B cell (primary cell): ENCODE data around the gene TCHHL1. TPM values are rescaled to one million over a fixed set of nuclear protein-coding genes. Genes with fewer than 3 reads are reported as not detected.

Source experiments
- ATAC-seq: fragments of 200-7000 bp; cut with Tn5 transposase; one replicate; pipeline ENCODE4 v1.10.0; 2021; ENCODE audit warnings: low read depth, mild to moderate bottlenecking, moderate number of reproducible peaks, moderate library complexity
- CTCF ChIA-PET: fragments of 350-600 bp; sonication (Branson Sonifier 250); formaldehyde crosslinking; loops from one replicate; lab custom pipeline; 2021; ENCODE audit warnings: antibody characterized with exemption, inconsistent platforms; lab: Charles Lee
- POLR2A ChIA-PET: fragments of 350-600 bp; sonication (Branson Sonifier 250); formaldehyde crosslinking; loops from one replicate; lab custom pipeline; 2021; ENCODE audit warnings: antibody characterized with exemption; lab: Charles Lee
- DNase-seq: peaks from one replicate; pipeline ENCODE4 v3.0.0; 2013
- H2AFZ ChIP-seq: 2 replicates; pipeline ENCODE4 v1.6.1; 2012; ENCODE audit warnings: mild to moderate bottlenecking, low read depth, low read length; ENCODE audit not compliant: insufficient read depth, poor library complexity, severe bottlenecking
- H3K27ac ChIP-seq, 2 donors: 1 replicate in 1 of 2; 2 replicates in 1 of 2; pipeline ENCODE4 v1.5.1; 2012 to 2013; ENCODE audit warnings: low read length in 2 of 2, mild to moderate bottlenecking in 2 of 2, moderate library complexity in 1 of 2
- H3K27me3 ChIP-seq, 4 experiments: fragments of 200-600 bp in 1 of 4; sonication (generic) in 1 of 4; replicated peaks in 1 of 4; 1 replicate in 2 of 4; 2 replicates in 2 of 4; pipeline versions ENCODE4 v1.6.1 to v1.7.0; 2013 to 2016; ENCODE audit warnings: low read length in 3 of 4, mild to moderate bottlenecking in 2 of 4, mixed read lengths in 1 of 4, moderate library complexity in 1 of 4; ENCODE audit not compliant: insufficient read depth in 4 of 4, control insufficient read depth in 3 of 4; ENCODE audit errors: control extremely low read depth in 1 of 4
- H3K36me3 ChIP-seq, 2 experiments: replicated peaks in 1 of 2; 1 replicate in 1 of 2; 2 replicates in 1 of 2; pipeline versions ENCODE4 v1.6.1 to v1.7.1; 2013; ENCODE audit warnings: low read length in 1 of 2; ENCODE audit not compliant: insufficient read depth in 2 of 2, control insufficient read depth in 1 of 2; ENCODE audit errors: control extremely low read depth in 1 of 2, extremely low read depth in 1 of 2
- H3K4me1 ChIP-seq, 2 donors: fragments of 200-600 bp in 1 of 2; sonication (generic) in 1 of 2; 1 replicate in 1 of 2; 2 replicates in 1 of 2; pipeline versions ENCODE4 v1.5.1 to v1.6.1; 2013 to 2017; ENCODE audit warnings: low read length in 2 of 2; ENCODE audit not compliant: control insufficient read depth in 2 of 2, insufficient read depth in 2 of 2
- H3K4me2 ChIP-seq: replicated peaks from 2 replicates; pipeline ENCODE3; 2012; ENCODE audit warnings: mild to moderate bottlenecking, low read depth, low read length; ENCODE audit not compliant: poor library complexity, severe bottlenecking
- H3K4me3 ChIP-seq, 5 experiments: fragments of 200-600 bp in 1 of 5; sonication (generic) in 1 of 5; 1 replicate in 3 of 5; 2 replicates in 2 of 5; pipeline versions ENCODE4 v1.5.1 to v1.7.0; 2011 to 2016; ENCODE audit warnings: low read length in 4 of 5, mild to moderate bottlenecking in 4 of 5, low read depth in 2 of 5, control low read depth in 1 of 5, moderate library complexity in 1 of 5; ENCODE audit not compliant: insufficient read depth in 1 of 5; ENCODE audit errors: control extremely low read depth in 1 of 5, extremely low read depth in 1 of 5
- H3K79me2 ChIP-seq: fragments of 200-600 bp; sonication (generic); one replicate; pipeline ENCODE4 v1.6.0; 2016; ENCODE audit warnings: low read length; ENCODE audit not compliant: control insufficient read depth, insufficient read depth
- H3K9ac ChIP-seq: fragments of 200-600 bp; sonication (generic); 2 replicates; pipeline ENCODE4 v1.6.1; 2017; ENCODE audit warnings: mild to moderate bottlenecking, low read length, moderate library complexity
- H3K9me3 ChIP-seq, 3 donors: one replicate each; pipeline versions ENCODE4 v1.6.1 to v1.7.1; 2013; ENCODE audit warnings: low read length in 2 of 3; ENCODE audit not compliant: control insufficient read depth in 2 of 3, insufficient read depth in 1 of 3; ENCODE audit errors: control extremely low read depth in 1 of 3
- H4K20me1 ChIP-seq: 2 replicates; pipeline ENCODE4 v1.6.0; 2012; ENCODE audit warnings: mild to moderate bottlenecking, low read length; ENCODE audit not compliant: insufficient read depth, control insufficient read depth, poor library complexity, severe bottlenecking
- H3K27ac Mint-ChIP-seq: one replicate; pipeline ENCODE4 v1.8.0; 2021; ENCODE audit warnings: mixed read lengths
- H3K27me3 Mint-ChIP-seq: one replicate; pipeline ENCODE4 v1.8.0; 2021; ENCODE audit warnings: mixed read lengths
- H3K4me1 Mint-ChIP-seq: one replicate; pipeline ENCODE4 v1.8.0; 2021; ENCODE audit warnings: mixed read lengths
- H3K4me3 Mint-ChIP-seq: one replicate; pipeline ENCODE4 v1.8.0; 2021; ENCODE audit warnings: mixed read lengths
- H3K9me3 Mint-ChIP-seq: one replicate; pipeline ENCODE4 v1.8.0; 2022; ENCODE audit warnings: mixed read lengths; ENCODE audit not compliant: insufficient read depth
- CTCF ChIP-seq: fragments of 200-600 bp; IDR thresholded peaks from one replicate; pipeline ENCODE4 v1.8.0; 2022; ENCODE audit warnings: antibody characterized with exemption, mild to moderate bottlenecking
- EZH2 ChIP-seq: IDR thresholded peaks from 2 replicates; pipeline ENCODE4 v1.6.1; 2012; ENCODE audit warnings: borderline replicate concordance, low read depth, mild to moderate bottlenecking, moderate library complexity, low read length; ENCODE audit not compliant: insufficient read depth, poor library complexity, severe bottlenecking
- intact Hi-C: fragments of 100-400 bp; cut with micrococcal nuclease; formaldehyde crosslinking; loops from one replicate; pipeline ENCODE4 v1.10.0; 2022
- polyA plus RNA-seq: library from polyadenylated mRNA; depleted of rRNA; stranded (reverse); fragments of >200 nt; gene quantifications from 2 replicates; pipeline ENCODE4 v1.2.3, GENCODE V29; 2012
- total RNA-seq, 2 donors: library from RNA; stranded (reverse); fragments of 120-200 nt in 1 of 2; gene quantifications; 1 replicate in 1 of 2; 2 replicates in 1 of 2; pipeline versions ENCODE4 v1.2.3 to v1.2.4, GENCODE V29; 2013 to 2022

The TCHHL1 gene
- total and polyA plus RNA-seq, 2 donors (not counting 1 experiment from before 2014, with no cell fraction given): not detected

- intact Hi-C loops: no loop called here
- Histone ChIP-seq H2AFZ (no peak overlapping the region), H4K20me1 (no peaks in the 10 kb centered on the region), H3K4me3 (no peak overlapping the region), H3K4me1 (no peaks in the 10 kb centered on the region), H3K27me3 (peaks cover 0 to 12% (median 7%) of the 10 kb centered on the region in 4 experiments), H3K4me2 (no peak overlapping the region), H3K9ac (no peak overlapping the region), H3K9me3 (no peaks in the 10 kb centered on the region), H3K27ac (no peak overlapping the region), H3K79me2 (no peaks in the 10 kb centered on the region), H3K36me3 (no peaks in the 10 kb centered on the region)
- TF ChIP-seq CTCF (no peak), EZH2 (no peak)
- ATAC-seq: no peak
- H3K4me3 Mint-ChIP-seq: no peak overlapping the region
- no peak for DNase-seq
- H3K9me3 Mint-ChIP-seq: no peaks in the 10 kb centered on the region
- POLR2A ChIA-PET: no interaction called here
- H3K27ac Mint-ChIP-seq: no peak overlapping the region
- no peaks in the 10 kb centered on the region for H3K4me1 Mint-ChIP-seq
- CTCF ChIA-PET: interaction anchor here (1.7 kb wide), 1 partner anchor 14 kb away, joined by 5 read pairs; no protein-coding TSS in a partner anchor
- H3K27me3 Mint-ChIP-seq: peaks cover 46% of the 10 kb centered on the region
Measured at GRCh38 chr1:152067150-152067549, 21.7 kb downstream of the TCHHL1 start.

- DNase-seq: no peak
- H3K27ac ChIP-seq: no peak overlapping the region
- no peak overlapping the region for H3K4me3 Mint-ChIP-seq
- H3K27me3 Mint-ChIP-seq: peaks cover 27% of the 10 kb centered on the region
- H3K4me3 ChIP-seq: no peak overlapping the region
- no peaks in the 10 kb centered on the region for H3K4me1 ChIP-seq
- intact Hi-C loops: no loop called here
- ChIA-PET CTCF (interaction anchor here (0.8 to 1.9 kb wide), 2 partner anchors 9 to 11 kb away, joined by 3 to 8 read pairs; no protein-coding TSS in a partner anchor), POLR2A (no interaction called here)
- no peak overlapping the region for H3K4me2 ChIP-seq
- no peaks in the 10 kb centered on the region for H3K9me3 Mint-ChIP-seq
- no peaks in the 10 kb centered on the region for H4K20me1 ChIP-seq
- no peaks in the 10 kb centered on the region for H3K9me3 ChIP-seq
- no peak overlapping the region for H3K9ac ChIP-seq
- no peaks in the 10 kb centered on the region for H3K4me1 Mint-ChIP-seq
- ATAC-seq: no peak
- no peaks in the 10 kb centered on the region for H3K79me2 ChIP-seq
- TF ChIP-seq CTCF: no peak
- TF ChIP-seq EZH2: no peak
- no peak overlapping the region for H2AFZ ChIP-seq
- peaks cover 0 to 31% (median 21%) of the 10 kb centered on the region in 4 experiments for H3K27me3 ChIP-seq
- no peak overlapping the region for H3K27ac Mint-ChIP-seq
- no peaks in the 10 kb centered on the region for H3K36me3 ChIP-seq
Measured at GRCh38 chr1:152061952-152062351, 26.9 kb downstream of the TCHHL1 start.
